GM12892 (cell line): ENCODE data around the gene CADPS.

Experiments used
- POLR2A ChIP-seq: IDR thresholded peaks from 2 replicates; pipeline ENCODE4 v1.6.1; 2011; ENCODE audit warnings: low read depth, low read length, control low read depth
- POLR2AphosphoS5 ChIP-seq: IDR thresholded peaks from 2 replicates; pipeline ENCODE4 v1.6.1; 2011; ENCODE audit warnings: low read depth, low read length, control low read depth

DNA sequence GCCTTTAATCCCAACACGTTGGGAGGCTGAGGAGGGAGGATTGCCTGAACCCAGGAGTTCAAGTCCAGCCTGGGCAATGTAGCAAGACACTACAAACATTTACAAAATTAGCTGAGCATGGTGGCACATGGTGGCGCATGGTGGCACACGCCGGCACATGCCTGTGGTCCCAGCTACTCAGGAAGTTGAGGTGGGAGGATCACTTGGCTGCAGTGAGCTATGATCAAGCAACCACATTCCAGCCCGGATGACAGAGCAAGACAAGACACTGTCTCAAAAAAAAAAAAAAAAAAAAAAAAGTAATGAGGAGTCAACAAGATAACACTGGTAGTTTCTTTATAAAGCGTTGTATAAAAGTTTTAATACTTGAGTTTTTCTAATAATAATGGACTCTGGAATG lies 511.9 kb downstream of the CADPS start:
- TF ChIP-seq POLR2A (no peak), POLR2AphosphoS5 (no peak)
